Uterus (tissue), 4 donors: ENCODE results near the gene EFNA1. TPM values are rescaled to one million over a fixed set of nuclear protein-coding genes. Genes with fewer than 3 reads are reported as not detected.
A peak's percentile ranks its signal among the peaks of the same experiment; 100 is the strongest.
"Not testable (repeated sequence)": the region's sequence is repeated elsewhere in the genome, so short reads cannot be mapped to it uniquely, and the experiment has no call there.

Source experiments
- DNase-seq, 2 donors: peaks; one replicate each; pipeline ENCODE4 v3.0.0-alpha.2; 2019 to 2020
- H3K27ac ChIP-seq, 2 donors: fragments of 200-600 bp; sonication (generic); 1 replicate in 1 of 2; 2 replicates in 1 of 2; pipeline ENCODE4 v1.5.1; 2016 to 2018
- H3K27me3 ChIP-seq, 2 donors: fragments of 200-600 bp; sonication (generic); one replicate each; pipeline ENCODE4 v1.5.1; 2018 to 2019; ENCODE audit warnings: control low read depth in 1 of 2
- H3K36me3 ChIP-seq, 2 donors: fragments of 200-600 bp; sonication (generic); one replicate each; pipeline ENCODE4 v1.5.1; 2019; ENCODE audit warnings: control low read depth in 1 of 2
- H3K4me1 ChIP-seq, 2 donors: fragments of 200-600 bp; sonication (generic); one replicate each; pipeline ENCODE4 v1.5.1; 2018 to 2019; ENCODE audit warnings: control low read depth in 1 of 2
- H3K4me3 ChIP-seq, 2 donors: fragments of 200-600 bp; sonication (generic); 1 replicate in 1 of 2; 2 replicates in 1 of 2; pipeline ENCODE4 v1.5.1; 2018 to 2019; ENCODE audit warnings: mild to moderate bottlenecking in 1 of 2
- H3K9me3 ChIP-seq, 2 donors: fragments of 200-600 bp; sonication (generic); one replicate each; pipeline ENCODE4 v1.5.1; 2019; ENCODE audit warnings: control low read depth in 1 of 2
- POLR2A ChIP-seq, 2 donors: fragments of 450-650 bp; IDR thresholded peaks; one replicate each; pipeline ENCODE4 v1.6.1; 2016; ENCODE audit warnings: antibody characterized with exemption in 2 of 2, mild to moderate bottlenecking in 1 of 2, moderate library complexity in 1 of 2
- intact Hi-C: fragments of 100-400 bp; cut with DNase I; formaldehyde crosslinking; loops from one replicate; pipeline ENCODE4 v1.15.1; 2023; ENCODE audit warnings: low total_unique reads
- total RNA-seq, 4 donors: library from RNA; depleted of rRNA in 3 of 4; stranded (reverse); fragments of >200 nt in 3 of 4; gene quantifications; one replicate each; pipeline versions ENCODE4 v1.1.0 to v1.2.4, GENCODE V29; 2014 to 2023
- TF ChIP-seq, protein P1 (sequence below), 4 experiments: fragments of 200-600 bp in 2 of 4; fragments of 450-650 bp in 2 of 4; sonication (generic) in 2 of 4; IDR thresholded peaks; one replicate each; pipeline ENCODE4 v1.5.1; 2016 to 2019; ENCODE audit warnings: antibody characterized with exemption in 4 of 4, mild to moderate bottlenecking in 2 of 4, moderate library complexity in 1 of 4
- donor health status: DM: yes; HTN: yes; CAD: no.

EFNA1 gene
- total RNA-seq, 4 donors from 2014 or later = 22.3 to 58.5 (median 36.5) TPM

DNA sequence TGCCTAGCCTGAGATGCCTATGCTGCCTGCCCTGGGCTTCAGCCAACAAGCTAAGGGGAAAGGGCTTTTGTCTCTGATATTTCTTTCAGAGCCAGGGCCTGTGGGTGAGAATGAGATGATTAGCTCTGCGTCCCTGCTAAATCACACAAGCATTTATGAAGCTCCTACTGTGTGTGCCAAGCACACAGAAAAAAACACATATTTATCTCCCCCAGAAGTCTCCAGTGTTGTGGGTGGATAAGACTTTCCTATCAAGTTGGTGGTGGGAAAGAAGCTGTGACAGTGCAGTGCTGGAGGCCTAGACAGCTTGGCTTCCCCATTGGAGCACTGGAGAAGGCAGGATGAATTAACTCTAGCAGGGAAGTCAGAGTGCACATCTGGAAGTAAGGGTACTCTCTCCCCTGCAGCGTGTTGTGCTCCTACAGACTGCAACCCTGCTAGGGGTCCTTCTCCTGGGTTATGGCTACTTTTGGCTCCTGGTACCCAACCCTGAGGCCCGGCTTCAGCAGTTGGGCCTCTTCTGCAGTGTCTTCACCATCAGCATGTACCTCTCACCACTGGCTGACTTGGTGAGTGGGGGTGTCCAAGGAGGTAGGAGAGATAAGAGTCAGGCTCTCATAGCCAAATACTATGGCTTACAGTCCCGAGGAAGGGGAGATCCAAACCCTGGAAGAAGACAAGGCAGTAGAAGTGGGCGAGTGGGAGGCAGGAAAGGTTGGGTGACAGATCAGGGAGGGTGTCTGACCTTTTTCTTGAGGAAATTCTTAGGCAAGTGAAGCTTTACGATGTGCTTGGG, 9.7 kb downstream of the EFNA1 start:
- peaks cover 0 to 8% of the 10 kb centered on the region in 2 donors for H3K4me1 ChIP-seq
- peak overlapping the region; percentile 14 to 94 for H3K27ac ChIP-seq
- TF ChIP-seq, protein P1, sequence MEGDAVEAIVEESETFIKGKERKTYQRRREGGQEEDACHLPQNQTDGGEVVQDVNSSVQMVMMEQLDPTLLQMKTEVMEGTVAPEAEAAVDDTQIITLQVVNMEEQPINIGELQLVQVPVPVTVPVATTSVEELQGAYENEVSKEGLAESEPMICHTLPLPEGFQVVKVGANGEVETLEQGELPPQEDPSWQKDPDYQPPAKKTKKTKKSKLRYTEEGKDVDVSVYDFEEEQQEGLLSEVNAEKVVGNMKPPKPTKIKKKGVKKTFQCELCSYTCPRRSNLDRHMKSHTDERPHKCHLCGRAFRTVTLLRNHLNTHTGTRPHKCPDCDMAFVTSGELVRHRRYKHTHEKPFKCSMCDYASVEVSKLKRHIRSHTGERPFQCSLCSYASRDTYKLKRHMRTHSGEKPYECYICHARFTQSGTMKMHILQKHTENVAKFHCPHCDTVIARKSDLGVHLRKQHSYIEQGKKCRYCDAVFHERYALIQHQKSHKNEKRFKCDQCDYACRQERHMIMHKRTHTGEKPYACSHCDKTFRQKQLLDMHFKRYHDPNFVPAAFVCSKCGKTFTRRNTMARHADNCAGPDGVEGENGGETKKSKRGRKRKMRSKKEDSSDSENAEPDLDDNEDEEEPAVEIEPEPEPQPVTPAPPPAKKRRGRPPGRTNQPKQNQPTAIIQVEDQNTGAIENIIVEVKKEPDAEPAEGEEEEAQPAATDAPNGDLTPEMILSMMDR (IDR thresholded peaks at IDR 0.05) = no peak
- TF ChIP-seq POLR2A (IDR thresholded peaks at IDR 0.05) = no peak
- no peaks in the 10 kb centered on the region for H3K9me3 ChIP-seq
- H3K4me3 ChIP-seq = no peak overlapping the region
- DNase-seq = no peak
- H3K36me3 ChIP-seq = no peaks in the 10 kb centered on the region
- H3K27me3 ChIP-seq = no peaks in the 10 kb centered on the region
- intact Hi-C loops = no loop called here

DNA sequence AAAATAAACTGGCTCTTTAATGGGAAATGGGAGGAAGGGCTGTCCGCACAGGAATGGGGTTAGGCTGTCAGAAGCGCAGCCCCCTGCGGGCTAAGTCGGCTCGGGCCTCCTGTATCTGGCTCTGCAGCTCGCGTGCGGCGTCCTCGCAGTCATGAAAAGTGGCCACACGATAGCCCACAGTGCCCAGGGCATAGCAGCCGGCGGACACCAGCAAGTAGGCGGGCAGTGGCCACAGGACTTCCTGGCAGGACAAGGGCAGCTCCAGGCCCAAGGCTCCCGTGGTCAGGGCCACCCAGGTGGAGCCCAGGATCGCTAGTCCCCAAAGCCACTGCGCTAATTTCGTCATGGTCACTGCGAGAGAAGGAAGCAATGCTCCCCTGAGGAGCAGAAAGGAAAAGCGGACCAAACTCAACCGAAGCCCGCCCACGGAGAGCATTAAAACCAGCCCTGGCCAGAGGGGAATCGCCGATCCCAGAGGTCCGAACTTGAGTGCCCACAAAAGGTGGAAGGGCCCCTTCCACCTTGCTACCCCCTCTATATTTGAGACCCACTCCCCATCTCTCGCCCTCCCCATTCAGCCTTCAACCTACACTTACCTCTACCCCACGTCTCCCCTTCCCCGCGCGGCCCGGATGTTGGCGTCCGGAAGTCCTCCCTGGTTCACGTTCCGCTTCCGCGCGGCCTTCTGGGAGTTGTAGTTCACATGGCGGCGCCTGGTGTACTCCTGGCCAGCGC, 12.4 kb downstream of the EFNA1 start, which contains the start of gene DPM3:
TSS of gene DPM3 (minus strand) at position 637 of the 735 bp plus-strand sequence. CDS start at position 346, 291 bp downstream.
- Histone ChIP-seq H3K27ac (peak within 1 kb of the TSS; percentile 80 to 84), H3K9me3 (no peaks in the 10 kb centered on the region), H3K4me1 (no peaks in the 10 kb centered on the region), H3K27me3 (no peaks in the 10 kb centered on the region), H3K4me3 (peak within 1 kb of the TSS; percentile 57 to 74), H3K36me3 (no peaks in the 10 kb centered on the region)
- peak; percentile 52 to 71 for TF ChIP-seq POLR2A (IDR thresholded peaks at IDR 0.05)
- TF ChIP-seq, protein P1 (IDR thresholded peaks at IDR 0.05) = peak in 1 of 4 experiments; percentile 36
- DNase-seq = peak; percentile 85 to 89
- intact Hi-C loops = no loop called here

DNA sequence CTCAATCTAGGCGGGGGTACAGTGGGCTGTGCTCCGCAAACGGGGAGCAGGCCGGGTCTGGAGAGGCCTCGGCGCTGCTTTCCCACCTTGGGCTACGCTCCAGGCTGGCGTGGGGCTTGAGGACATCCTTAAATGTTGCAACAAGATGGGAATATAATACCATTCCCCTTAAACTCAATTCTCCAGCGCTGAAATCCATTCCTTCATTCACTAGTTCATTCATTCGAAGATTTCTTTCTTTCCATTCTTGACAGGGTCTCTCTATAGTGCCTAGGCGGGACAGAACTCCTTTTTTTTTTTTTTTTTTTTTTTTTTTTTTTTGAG, 12.9 kb downstream of the EFNA1 start:
- H3K4me1 ChIP-seq = no peaks in the 10 kb centered on the region
- peak overlapping the region; percentile 80 to 84 for H3K27ac ChIP-seq
- no peaks in the 10 kb centered on the region for H3K9me3 ChIP-seq
- no peaks in the 10 kb centered on the region for H3K36me3 ChIP-seq
- no peak for DNase-seq
- TF ChIP-seq, protein P1 (IDR thresholded peaks at IDR 0.05) = no peak
- no peak for TF ChIP-seq POLR2A (IDR thresholded peaks at IDR 0.05)
- intact Hi-C loops = no loop called here
- peak overlapping the region; percentile 57 to 74 for H3K4me3 ChIP-seq
- no peaks in the 10 kb centered on the region for H3K27me3 ChIP-seq

DNA sequence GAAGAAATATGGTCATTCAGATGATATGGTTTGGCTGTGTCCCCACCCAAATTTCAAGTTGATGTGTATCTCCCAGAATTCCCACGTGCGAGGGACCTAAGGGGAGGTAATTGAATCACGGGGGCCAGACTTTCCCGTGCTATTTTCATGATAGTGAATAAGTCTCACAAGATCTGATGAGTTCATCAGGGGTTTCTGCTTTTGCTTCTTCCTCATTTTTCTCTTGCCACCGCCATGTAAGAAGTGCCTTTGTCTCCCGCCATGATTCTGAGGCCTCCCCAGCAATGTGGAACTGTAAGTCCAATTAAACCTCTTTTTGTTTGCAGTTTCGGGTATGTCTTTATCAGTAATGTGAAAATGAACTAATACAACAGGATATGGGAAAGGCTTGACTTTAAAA, 14.1 kb downstream of the EFNA1 start:
- Histone ChIP-seq H3K27ac (no peak overlapping the region), H3K4me3 (no peak overlapping the region), H3K9me3 (no peaks in the 10 kb centered on the region), H3K4me1 (no peaks in the 10 kb centered on the region), H3K27me3 (no peaks in the 10 kb centered on the region), H3K36me3 (no peaks in the 10 kb centered on the region)
- intact Hi-C loops = no loop called here
- TF ChIP-seq, protein P1 (IDR thresholded peaks at IDR 0.05) = no peak
- TF ChIP-seq POLR2A (IDR thresholded peaks at IDR 0.05) = no peak
- DNase-seq = no peak

DNA sequence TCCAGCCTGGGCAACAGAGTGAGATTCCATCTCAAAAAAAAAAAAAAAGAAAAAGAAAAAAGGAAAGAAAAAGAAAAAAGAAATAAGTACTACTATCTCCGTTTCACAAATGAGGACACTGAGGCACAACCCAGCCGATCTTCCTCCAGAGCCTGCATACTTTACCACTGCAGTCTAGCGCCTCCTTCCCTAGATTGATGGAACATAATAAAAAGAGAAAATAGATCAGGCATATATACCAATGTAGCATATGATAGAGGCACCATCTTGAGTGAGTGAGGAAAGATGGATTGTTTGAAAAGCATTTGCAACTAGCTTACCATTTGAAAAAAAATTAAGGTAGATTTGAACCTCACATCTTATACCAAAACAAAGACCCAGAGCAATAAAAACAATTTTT, 17.8 kb downstream of the EFNA1 start:
- H3K27ac ChIP-seq = no peak overlapping the region
- H3K27me3 ChIP-seq = no peaks in the 10 kb centered on the region
- H3K36me3 ChIP-seq = no peaks in the 10 kb centered on the region
- intact Hi-C loops = no loop called here
- H3K4me1 ChIP-seq = no peaks in the 10 kb centered on the region
- TF ChIP-seq POLR2A (IDR thresholded peaks at IDR 0.05) = no peak
- TF ChIP-seq, protein P1 (IDR thresholded peaks at IDR 0.05) = no peak
- H3K9me3 ChIP-seq = no peaks in the 10 kb centered on the region
- DNase-seq = no peak
- H3K4me3 ChIP-seq = no peak overlapping the region

DNA sequence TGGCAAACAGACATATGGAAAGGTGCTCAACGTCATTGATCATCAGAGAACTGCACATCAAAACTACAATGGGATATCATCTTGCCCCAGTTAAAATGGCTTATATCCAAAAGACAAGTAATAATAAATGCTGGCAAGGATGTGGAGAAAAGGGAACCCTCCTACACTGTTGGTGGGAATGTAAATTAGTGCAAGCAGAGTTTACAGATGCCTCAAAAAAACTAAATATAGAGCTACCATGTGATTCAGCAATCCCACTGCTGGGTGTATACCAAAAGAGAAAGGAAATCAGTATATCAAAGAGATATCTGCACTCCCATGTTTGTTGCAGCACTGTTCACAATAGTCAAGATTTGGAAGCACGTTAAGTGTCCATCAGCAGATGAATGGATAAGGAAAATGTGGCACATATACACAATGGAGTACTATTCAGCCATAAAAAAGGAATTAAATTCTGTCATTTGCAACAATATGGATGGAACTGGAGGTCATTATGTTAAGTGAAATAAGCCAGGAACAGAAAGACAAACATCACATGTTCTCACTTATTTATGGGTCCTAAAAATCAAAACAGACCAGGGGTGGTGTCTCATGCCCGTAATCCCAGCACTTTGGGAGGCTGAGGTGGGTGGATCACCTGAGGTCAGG, 28.4 kb downstream of the EFNA1 start:
- H3K4me1 ChIP-seq, H3K27me3 ChIP-seq, H3K36me3 ChIP-seq, DNase-seq, intact Hi-C loops, H3K9me3 ChIP-seq, H3K4me3 ChIP-seq, H3K27ac ChIP-seq: not testable (repeated sequence)
